ENCODE measurements around the gene RPS3. TPM values are rescaled to one million over a fixed set of nuclear protein-coding genes. Genes with fewer than 3 reads are reported as not detected.
"Not testable (repeated sequence)": the region's sequence is repeated elsewhere in the genome, so short reads cannot be mapped to it uniquely, and the experiment has no call there.

The RPS3 gene
- polyA plus RNA-seq, 12 donors = 2,672 to 3,446 (median 2,942) TPM; not detected in 1

DNA sequence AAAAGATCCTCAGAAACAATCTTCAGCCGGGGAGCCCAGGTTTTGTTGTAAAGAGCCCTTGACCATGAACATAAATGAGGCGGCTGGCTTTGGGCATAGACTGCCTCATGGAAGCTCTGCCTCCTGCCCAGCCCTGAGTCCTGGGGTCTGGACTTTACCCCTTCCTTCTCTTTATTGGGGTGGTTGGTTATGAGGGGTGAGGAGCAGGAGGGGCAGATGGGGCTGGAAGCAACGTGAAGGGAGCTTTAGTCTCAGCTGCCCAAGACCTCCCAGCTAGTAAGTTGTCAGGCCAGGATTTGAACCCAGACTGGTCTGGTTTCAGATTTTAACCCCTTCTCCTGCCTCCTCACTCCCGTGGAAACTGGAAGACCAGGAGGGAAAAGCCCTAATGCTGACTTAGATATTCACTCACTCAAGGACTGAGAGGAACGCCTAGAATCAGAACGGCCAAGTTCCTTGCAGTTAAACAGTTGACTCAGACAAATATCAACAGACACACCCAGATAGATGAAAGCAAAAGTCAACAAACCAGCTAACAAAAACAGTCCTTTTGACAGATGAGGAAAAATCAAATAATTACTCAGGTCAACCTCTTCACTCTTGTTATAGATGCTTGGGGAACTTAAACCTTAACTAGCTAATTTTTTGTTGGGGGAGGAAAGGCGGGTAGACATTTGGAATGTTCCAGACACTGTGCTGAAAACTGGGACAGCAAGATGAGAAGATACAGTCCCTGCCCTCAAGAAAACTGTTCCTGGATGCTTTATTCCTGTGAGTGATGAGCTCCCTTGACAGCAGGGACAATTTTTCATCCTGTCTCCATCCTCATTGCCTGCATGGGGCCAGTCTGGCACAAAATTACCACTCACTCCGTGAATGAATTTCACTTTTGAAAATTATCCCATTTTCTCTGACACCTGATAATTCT lies 27.1 kb upstream of the RPS3 start:
- DNase-seq = no peak

DNA sequence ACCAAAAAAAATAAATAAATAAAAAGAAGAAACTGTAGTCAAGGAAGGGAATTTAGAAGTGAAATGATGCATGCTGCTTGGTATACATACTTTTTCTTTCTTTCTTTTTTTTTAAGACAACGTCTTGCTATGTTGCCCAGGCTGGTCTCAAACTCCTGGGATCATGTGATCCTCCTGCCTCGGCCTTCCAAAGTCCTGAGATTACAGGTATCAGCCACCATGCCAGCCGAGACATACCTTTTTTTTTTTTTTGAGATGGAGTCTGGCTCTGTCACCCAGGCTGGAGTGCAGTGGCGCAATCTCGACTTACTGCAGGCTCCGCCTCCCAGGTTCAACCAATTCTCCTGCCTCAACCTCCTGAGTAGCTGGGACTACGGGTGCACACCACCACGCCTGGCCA lies 26.1 kb upstream of the RPS3 start:
- DNase-seq = no peak

DNA sequence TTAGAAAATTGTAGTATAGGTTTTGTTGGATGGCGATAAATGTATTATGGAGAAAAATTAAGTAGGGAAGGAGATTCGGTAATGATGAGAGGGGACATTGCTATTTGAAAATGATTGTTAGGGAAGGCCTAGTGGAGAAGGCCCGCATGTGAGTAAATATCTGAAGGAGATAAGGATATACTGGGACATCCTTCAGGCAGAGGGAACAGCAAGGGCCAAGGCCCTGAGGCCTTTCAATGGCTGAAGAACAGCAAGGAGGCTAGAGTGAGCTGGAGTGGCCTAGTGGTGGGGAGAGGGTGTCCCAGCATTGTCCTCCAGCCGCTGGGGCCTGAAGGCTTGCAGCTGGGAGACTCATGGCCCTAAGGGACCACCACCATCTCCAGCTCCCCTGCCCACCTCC lies 24.7 kb upstream of the RPS3 start:
- no peak for DNase-seq

DNA sequence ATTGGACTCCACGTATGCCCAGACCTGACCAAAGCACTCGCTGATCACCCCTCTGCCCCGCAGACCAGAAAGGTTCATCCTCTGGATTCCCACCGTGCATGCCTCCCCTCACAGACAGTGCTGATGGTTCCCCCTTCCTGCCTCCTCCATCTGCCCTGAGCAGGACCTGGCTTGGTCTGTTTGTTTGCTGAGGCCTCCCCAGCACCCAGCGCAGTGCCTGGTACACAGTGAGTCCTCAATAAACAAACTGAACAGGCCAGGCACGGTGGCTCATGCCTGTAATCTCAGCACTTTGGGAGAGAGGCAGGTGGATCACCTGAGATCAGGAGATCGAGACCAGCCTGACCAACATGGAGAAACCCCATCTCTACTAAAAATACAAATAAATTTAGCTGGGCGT lies 23.7 kb upstream of the RPS3 start:
- no peak for DNase-seq

DNA sequence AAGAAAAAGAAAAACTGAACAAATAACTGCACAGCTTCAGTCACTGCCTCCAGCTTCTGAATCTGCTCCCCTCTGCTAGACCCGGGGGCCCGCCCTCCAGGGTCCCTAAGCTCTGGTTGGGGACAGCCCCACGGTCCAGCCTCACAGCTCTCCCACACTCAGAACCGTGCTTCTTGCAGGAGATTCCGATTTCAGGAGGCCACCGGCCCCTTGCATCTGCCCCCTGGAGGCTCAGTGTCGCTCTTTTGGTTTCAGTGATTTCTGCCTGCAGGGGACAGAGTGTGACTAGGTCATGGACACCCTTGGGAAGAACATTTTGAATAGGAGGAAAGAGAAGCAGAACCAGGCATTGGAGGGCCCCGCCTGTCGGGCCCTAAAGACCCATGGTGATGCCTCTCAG lies 23.1 kb upstream of the RPS3 start:
- DNase-seq = no peak

- not testable (repeated sequence) for DNase-seq
Measured at GRCh38 chr11:75378776-75379175, 20.5 kb upstream of the RPS3 start.

DNA sequence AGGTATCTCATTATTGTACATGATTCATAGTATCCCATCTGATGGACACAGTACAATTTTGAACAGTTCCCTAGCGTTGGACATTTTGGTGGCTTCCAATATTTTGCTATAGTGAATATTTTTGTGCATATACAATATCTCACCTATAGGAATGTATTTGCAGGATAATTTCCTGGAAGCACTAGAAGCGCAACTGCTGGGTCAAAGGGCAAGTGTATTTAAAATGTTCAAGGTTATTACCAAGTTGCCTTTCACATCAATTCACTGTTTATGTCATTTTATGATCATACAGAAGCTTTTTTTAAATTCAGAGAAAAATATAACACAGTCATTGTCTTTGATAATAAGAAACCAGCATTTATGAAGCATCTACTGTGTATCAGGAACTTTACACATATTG lies 19.1 kb upstream of the RPS3 start:
- DNase-seq = no peak

DNA sequence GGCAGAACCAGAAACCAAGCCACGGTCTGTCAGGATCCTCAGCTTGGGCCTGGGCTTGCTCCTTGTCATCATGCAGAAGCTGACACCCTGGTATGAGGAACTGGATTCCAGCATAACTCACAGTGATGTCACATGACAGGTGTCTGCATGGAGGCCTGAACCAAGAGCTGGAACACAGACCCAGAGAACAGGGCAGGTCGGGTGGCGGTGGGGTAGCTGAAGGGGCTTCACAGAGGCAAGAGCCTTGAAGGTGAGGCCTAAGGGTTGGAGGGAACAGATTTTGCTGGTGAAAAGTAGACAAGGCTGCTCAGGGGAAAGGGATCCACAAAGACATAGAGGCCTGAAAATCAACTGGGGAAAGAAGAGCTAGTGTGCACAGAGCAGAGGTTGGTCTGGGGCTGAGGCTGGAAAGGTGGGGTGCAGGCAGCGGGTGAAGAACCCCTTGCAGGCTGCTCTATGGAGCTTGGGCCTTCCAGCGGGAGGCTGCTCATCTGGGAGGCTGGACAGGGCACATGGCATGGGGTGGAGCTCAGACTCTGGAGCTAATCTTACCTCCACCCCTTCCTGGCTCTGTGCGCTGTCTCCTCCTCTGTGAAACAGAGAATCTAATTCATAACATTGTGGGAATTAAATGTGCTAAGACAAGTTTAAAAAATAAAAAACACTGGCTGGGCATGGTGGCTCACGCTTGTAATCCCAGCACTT lies 18.4 kb upstream of the RPS3 start:
- no peak for DNase-seq

DNA sequence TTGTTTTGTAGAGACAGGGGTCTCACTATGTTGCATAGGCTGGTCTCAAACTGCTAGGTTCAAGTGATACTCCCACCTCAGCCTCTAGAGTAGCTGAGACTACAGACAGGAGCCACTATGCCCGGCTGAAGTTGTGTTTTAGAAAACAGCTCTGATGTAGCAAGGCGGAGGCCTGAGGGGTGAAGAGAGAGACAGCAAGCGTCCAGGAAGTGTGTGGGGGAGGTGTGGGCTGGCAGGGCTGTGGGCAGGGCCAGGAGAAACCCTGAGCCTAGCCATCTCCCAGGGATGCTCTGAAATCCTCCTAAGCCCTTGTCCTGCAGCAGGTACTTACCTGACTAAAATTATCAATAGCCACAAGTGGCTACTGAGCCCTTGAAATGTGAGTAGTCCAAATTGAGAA lies 16.1 kb upstream of the RPS3 start:
- no peak for DNase-seq

- DNase-seq = peak; percentile 78
Measured at GRCh38 chr11:75384438-75385080, 14.8 kb upstream of the RPS3 start.

- DNase-seq = no peak
Measured at GRCh38 chr11:75386942-75387630, 12.2 kb upstream of the RPS3 start.

DNA sequence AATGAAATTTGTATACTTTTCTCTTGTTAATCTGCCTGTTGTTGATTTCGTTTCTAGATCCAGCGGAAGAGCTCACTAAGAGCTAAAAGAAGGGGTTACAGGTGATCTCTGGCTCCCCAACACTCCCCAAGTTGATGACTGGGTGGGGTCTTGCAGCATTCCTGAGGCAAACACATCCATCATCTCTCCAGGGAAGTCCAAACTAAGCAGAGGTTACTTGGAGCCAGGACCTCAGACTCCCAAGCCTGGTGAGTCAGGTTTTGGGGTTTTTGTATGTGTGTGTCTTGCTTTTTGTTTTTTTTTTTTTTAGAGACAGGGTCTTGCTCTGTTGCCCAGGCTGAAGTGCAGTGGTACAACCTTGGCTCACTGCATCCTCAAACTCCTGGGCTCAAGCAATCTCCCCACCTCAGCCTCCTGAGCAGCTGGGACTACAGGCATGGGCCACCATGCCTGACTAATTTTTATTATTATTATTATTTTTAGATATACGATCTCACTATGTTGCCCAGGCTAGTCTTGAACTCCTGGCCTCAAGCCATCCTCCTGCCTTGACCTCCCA lies 11.5 kb upstream of the RPS3 start:
- no peak for DNase-seq

DNA sequence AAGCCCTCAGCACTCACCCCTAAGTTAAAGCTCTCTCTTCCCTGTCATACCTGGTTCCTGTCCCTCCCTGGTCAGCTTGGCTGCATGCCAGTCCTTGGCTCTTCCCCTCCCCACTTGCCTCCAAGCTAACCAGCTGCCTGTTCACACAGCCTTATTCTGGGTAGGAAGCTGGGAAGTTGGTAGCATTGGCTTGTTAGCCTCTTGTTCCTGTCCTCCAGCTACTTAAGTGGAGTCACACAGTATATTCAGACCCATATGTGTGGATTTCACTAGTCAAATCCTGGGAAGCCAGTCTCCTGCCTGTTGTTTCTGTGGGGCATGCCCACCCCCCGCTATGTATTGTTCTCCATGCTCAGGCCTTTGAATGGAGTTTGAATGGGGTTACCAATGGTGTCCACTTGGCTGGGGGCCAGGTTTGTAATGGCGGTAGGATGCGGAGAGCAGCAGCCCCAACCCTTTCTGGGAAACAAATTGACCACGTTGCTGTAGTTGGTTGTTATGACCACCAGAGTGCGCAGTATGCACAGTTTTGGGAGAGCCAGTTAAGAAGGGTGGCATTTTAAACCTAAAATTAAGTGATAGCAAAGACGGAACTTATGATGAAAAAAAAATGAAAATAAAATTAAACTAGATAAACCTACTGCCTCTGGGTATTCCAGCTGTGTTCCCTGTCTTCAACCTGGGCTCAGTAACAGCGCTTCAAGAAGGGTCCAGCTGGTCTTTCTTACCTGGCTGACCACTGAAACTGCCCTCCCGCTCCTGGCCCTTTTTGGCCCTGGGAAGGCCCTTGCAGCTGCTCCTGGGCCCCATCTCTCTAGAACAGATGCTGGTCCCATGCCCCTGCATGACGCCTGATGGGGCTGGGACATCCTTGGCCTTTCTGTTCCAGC lies 10.7 kb upstream of the RPS3 start:
- peak; percentile 70 for DNase-seq

- no peak for DNase-seq
Measured at GRCh38 chr11:75389276-75389605, 10.1 kb upstream of the RPS3 start.

- no peak for DNase-seq
Measured at GRCh38 chr11:75389925-75390324, 9.4 kb upstream of the RPS3 start.

GRCh38 chr11:75394085-75394840 lies 5.1 kb upstream of the RPS3 start:
- DNase-seq = no peak

DNA sequence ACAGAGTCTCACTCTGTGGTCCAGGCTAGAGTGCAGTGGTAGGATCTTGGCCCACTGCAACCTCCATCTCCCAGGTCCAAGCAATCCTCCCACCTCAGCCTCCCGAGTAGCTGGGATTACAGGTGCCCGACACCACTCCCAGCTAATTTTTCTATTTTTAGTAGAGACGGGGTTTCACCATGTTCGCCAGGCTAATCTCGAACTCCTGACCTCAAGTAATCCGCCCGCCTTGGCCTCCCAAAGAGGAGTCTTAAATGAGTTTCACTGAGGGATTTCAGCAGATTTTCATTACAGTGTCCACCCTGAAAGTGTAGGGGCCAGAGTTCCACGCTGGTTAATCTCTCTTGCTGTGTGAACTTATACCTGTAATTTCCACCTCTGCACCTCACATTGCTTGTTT lies 412 bp upstream of the RPS3 start:
- DNase-seq = no peak

- DNase-seq = no peak
Measured at GRCh38 chr11:75400146-75400865, 988 bp downstream of the RPS3 start.

All from muscle of arm (tissue), 12 donors.